SK-N-SH (cell line): ENCODE measurements around the gene PRR23A. TPM values are rescaled to one million over a fixed set of nuclear protein-coding genes. Genes with fewer than 3 reads are reported as not detected.

Source experiments
- CTCF ChIA-PET: fragments of 300-600, 350-600 bp; formaldehyde crosslinking; extraction: SDS; loops from one replicate; lab custom pipeline; 2021; lab: Yijun Ruan, JAX
- POLR2A ChIA-PET: fragments of 350-600 bp; sonication (Branson Sonifier 250); formaldehyde crosslinking; extraction: SDS; loops from one replicate; lab custom pipeline; 2020; ENCODE audit warnings: antibody characterized with exemption, inconsistent platforms; lab: Yijun Ruan, JAX
- DNase-seq: peaks from one replicate; pipeline ENCODE4 v3.0.0; 2012
- H2AFZ ChIP-seq: fragments of 200-600 bp; sonication (generic); 2 replicates; pipeline ENCODE4 v1.8.1; 2016; ENCODE audit warnings: antibody characterized with exemption, mild to moderate bottlenecking, low read depth
- H3F3A ChIP-seq: fragments of 200-600 bp; sonication (generic); replicated peaks from 2 replicates; pipeline ENCODE3; 2016; ENCODE audit warnings: antibody characterized with exemption, mild to moderate bottlenecking; ENCODE audit not compliant: insufficient read depth
- H3K27ac ChIP-seq, 2 experiments: fragments of 200-500 bp in 1 of 2; fragments of 200-600 bp in 1 of 2; sonication (Bioruptor generic) in 1 of 2; sonication (generic), shearing (Covaris generic) in 1 of 2; 2 replicates each; pipeline versions ENCODE4 v1.5.1 to v1.6.1; 2014 to 2016; ENCODE audit warnings: low read depth in 2 of 2, inconsistent platforms in 1 of 2, low read length in 1 of 2, mild to moderate bottlenecking in 1 of 2, mixed read lengths in 1 of 2
- H3K27me3 ChIP-seq: fragments of 200-600 bp; sonication (generic), shearing (Covaris generic); 2 replicates; pipeline ENCODE4 v1.6.1; 2016; ENCODE audit warnings: mixed run types; ENCODE audit not compliant: insufficient read depth
- H3K36me3 ChIP-seq, 2 experiments: fragments of 200-500 bp in 1 of 2; fragments of 200-600 bp in 1 of 2; sonication (Bioruptor generic) in 1 of 2; sonication (generic) in 1 of 2; replicated peaks in 1 of 2; 2 replicates each; pipeline versions ENCODE3 to v1.5.1; 2014 to 2016; ENCODE audit warnings: low read length in 1 of 2, mild to moderate bottlenecking in 1 of 2; ENCODE audit not compliant: insufficient read depth in 2 of 2, control insufficient read depth in 1 of 2
- H3K4me1 ChIP-seq, 2 experiments: fragments of 200-500 bp in 1 of 2; fragments of 200-600 bp in 1 of 2; sonication (Bioruptor generic) in 1 of 2; sonication (generic), shearing (Covaris generic) in 1 of 2; 2 replicates each; pipeline versions ENCODE4 v1.5.1 to v1.6.1; 2014 to 2016; ENCODE audit warnings: low read depth in 1 of 2, low read length in 1 of 2, mixed run types in 1 of 2; ENCODE audit not compliant: insufficient read depth in 2 of 2, control insufficient read depth in 1 of 2
- H3K4me2 ChIP-seq: fragments of 200-600 bp; sonication (generic), shearing (Covaris generic); 2 replicates; pipeline ENCODE4 v1.6.1; 2017; ENCODE audit warnings: mixed run types
- H3K4me3 ChIP-seq, 2 experiments: fragments of 200-500 bp in 1 of 2; fragments of 200-600 bp in 1 of 2; sonication (Bioruptor generic) in 1 of 2; sonication (generic), shearing (Covaris generic) in 1 of 2; 2 replicates each; pipeline versions ENCODE4 v1.5.1 to v1.8.1; 2014 to 2016; ENCODE audit warnings: low read depth in 2 of 2, inconsistent platforms in 1 of 2, low read length in 1 of 2, mild to moderate bottlenecking in 1 of 2, mixed read lengths in 1 of 2, moderate library complexity in 1 of 2
- H3K79me2 ChIP-seq: fragments of 200-600 bp; sonication (generic); 2 replicates; pipeline ENCODE4 v1.8.1; 2017; ENCODE audit warnings: mild to moderate bottlenecking; ENCODE audit not compliant: insufficient read depth
- H3K9ac ChIP-seq: fragments of 200-600 bp; sonication (generic); 2 replicates; pipeline ENCODE4 v1.6.1; 2017; ENCODE audit warnings: mixed run types
- H3K9me2 ChIP-seq: fragments of 200-600 bp; sonication (generic); 2 replicates; pipeline ENCODE4 v1.6.1; 2017; ENCODE audit warnings: mixed run types
- H3K9me3 ChIP-seq: fragments of 200-600 bp; sonication (generic); 2 replicates; pipeline ENCODE4 v1.6.1; 2017; ENCODE audit warnings: mixed run types, mild to moderate bottlenecking, moderate library complexity
- H4K20me1 ChIP-seq: fragments of 200-600 bp; sonication (generic); 2 replicates; pipeline ENCODE4 v1.6.1; 2017; ENCODE audit warnings: mild to moderate bottlenecking, mixed run types; ENCODE audit not compliant: insufficient read depth
- CHD2 ChIP-seq: fragments of 150-350 bp; IDR thresholded peaks from 2 replicates; pipeline ENCODE4 v1.6.1; 2018; ENCODE audit warnings: low read length; ENCODE audit not compliant: partially characterized antibody
- EZH2phosphoT487 ChIP-seq: fragments of 200-600 bp; sonication (generic); IDR thresholded peaks from 2 replicates; pipeline ENCODE4 v1.6.1; 2017; ENCODE audit warnings: low read depth, mixed run types, mild to moderate bottlenecking, antibody characterized with exemption, moderate library complexity, borderline replicate concordance
- FOXM1 ChIP-seq: IDR thresholded peaks from 2 replicates; pipeline ENCODE4 v1.4.0; 2012; ENCODE audit warnings: low read depth, mild to moderate bottlenecking
- RXRA ChIP-seq: IDR thresholded peaks from 2 replicates; pipeline ENCODE4 v1.4.0; 2012; ENCODE audit warnings: low read depth, mild to moderate bottlenecking, borderline replicate concordance
- WGBS: methylation state at CpG from one replicate; pipeline ENCODE4 v1.1.6; 2017; ENCODE audit warnings: low lambda C conversion rate; 5-methylcytosine and 5-hydroxymethylcytosine counted together
- polyA plus RNA-seq, 3 experiments: library from polyadenylated mRNA; depleted of rRNA; stranded (reverse); fragments of >200 nt; gene quantifications; 2 replicates each; pipeline ENCODE4 v1.2.3, GENCODE V29; 2012
- TF ChIP-seq, protein P1 (sequence below): fragments of 200-600 bp; sonication (generic); IDR thresholded peaks from 2 replicates; pipeline ENCODE4 v1.6.1; 2017; ENCODE audit warnings: antibody characterized with exemption, mild to moderate bottlenecking, moderate library complexity
- TF ChIP-seq, protein P2 (sequence below): fragments of 150-350 bp; IDR thresholded peaks from 2 replicates; pipeline ENCODE4 v1.6.1; 2017; ENCODE audit warnings: antibody characterized with exemption, low read length, low read depth, borderline replicate concordance

PRR23A gene
- polyA plus RNA-seq, 1 of the 3 experiments (the other 2 are of a cell fraction), result not detected

DNA sequence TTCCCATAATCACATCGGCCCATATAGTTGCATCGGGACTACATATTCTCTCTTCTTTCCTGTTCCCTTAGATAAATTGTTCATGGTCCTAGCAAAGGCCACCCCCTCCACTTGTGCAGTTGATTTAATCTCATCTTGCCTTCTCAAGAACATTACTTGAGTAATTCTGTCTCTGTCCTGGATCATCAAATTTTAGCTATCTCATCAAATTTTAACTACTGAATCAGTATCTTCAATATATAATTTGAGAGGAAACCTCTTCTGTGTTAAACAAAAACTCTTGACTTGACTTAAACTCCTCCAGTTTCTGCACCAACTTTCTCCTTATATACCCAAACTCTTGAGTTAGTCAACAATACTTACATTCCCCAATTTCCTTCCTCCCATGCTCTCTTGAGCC lies 18.9 kb upstream of the PRR23A start:
- ChIA-PET CTCF (no interaction called here), POLR2A (no interaction called here)
- no peaks in the 10 kb centered on the region for H3K9me2 ChIP-seq
- H3K79me2 ChIP-seq, result no peaks in the 10 kb centered on the region
- no peak overlapping the region for H3K27ac ChIP-seq
- no peak overlapping the region for H3K9ac ChIP-seq
- no peaks in the 10 kb centered on the region for H3K9me3 ChIP-seq
- DNase-seq, result no peak
- TF ChIP-seq FOXM1 (no peak), CHD2 (no peak), EZH2phosphoT487 (no peak)
- H3K4me1 ChIP-seq, result no peaks in the 10 kb centered on the region
- H4K20me1 ChIP-seq, result no peaks in the 10 kb centered on the region
- no peaks in the 10 kb centered on the region for H3K27me3 ChIP-seq
- WGBS, result 10% methylated on average over 2 of the region's 2 CpGs
- H3K4me3 ChIP-seq, result no peak overlapping the region
- H3K36me3 ChIP-seq, result no peaks in the 10 kb centered on the region
- H3K4me2 ChIP-seq, result no peak overlapping the region
- H3F3A ChIP-seq, result no peaks in the 10 kb centered on the region
- H2AFZ ChIP-seq, result no peak overlapping the region

DNA sequence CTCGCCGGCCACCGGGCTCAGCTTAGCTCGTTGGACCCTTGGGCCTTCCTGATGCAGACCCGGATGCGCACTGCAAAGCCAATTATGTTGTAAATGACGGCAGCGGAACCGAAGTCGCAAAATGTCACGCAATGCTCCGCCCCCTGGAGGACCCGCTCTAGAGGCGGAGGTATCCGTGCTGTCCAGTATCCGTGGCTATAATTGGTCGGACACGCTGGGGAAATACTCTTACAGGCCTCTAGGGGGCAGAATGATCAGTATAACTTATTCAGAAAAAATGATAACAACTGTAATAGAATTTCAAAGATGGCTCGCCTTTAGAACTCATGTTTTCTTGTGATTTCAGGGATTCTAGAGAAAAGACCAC lies 14.8 kb upstream of the PRR23A start, which contains the start of gene PRR23B:
Gene PRR23B, minus strand, starts transcription at position 59 of the 367 bp plus-strand sequence. CDS start 265 bp downstream, outside the sequence.
- peak; percentile 44 for DNase-seq
- no peak within 1 kb of the TSS for H3K27ac ChIP-seq
- CTCF ChIA-PET, result interaction anchor here (0.5 to 1.5 kb wide), 3 partner anchors 13 to 91 kb away, joined by 3 to 4 read pairs (median 3); no protein-coding TSS in a partner anchor
- H4K20me1 ChIP-seq, result no peaks in the 10 kb centered on the region
- H3K36me3 ChIP-seq, result no peaks in the 10 kb centered on the region
- no peak within 1 kb of the TSS for H2AFZ ChIP-seq
- POLR2A ChIA-PET, result no interaction called here
- no peaks in the 10 kb centered on the region for H3K9me2 ChIP-seq
- no peaks in the 10 kb centered on the region for H3F3A ChIP-seq
- no peaks in the 10 kb centered on the region for H3K4me1 ChIP-seq
- no peaks in the 10 kb centered on the region for H3K27me3 ChIP-seq
- H3K9ac ChIP-seq, result no peak within 1 kb of the TSS
- TF ChIP-seq RXRA, result no peak
- TF ChIP-seq, protein P1, sequence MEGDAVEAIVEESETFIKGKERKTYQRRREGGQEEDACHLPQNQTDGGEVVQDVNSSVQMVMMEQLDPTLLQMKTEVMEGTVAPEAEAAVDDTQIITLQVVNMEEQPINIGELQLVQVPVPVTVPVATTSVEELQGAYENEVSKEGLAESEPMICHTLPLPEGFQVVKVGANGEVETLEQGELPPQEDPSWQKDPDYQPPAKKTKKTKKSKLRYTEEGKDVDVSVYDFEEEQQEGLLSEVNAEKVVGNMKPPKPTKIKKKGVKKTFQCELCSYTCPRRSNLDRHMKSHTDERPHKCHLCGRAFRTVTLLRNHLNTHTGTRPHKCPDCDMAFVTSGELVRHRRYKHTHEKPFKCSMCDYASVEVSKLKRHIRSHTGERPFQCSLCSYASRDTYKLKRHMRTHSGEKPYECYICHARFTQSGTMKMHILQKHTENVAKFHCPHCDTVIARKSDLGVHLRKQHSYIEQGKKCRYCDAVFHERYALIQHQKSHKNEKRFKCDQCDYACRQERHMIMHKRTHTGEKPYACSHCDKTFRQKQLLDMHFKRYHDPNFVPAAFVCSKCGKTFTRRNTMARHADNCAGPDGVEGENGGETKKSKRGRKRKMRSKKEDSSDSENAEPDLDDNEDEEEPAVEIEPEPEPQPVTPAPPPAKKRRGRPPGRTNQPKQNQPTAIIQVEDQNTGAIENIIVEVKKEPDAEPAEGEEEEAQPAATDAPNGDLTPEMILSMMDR, result peak; percentile 46
- TF ChIP-seq, protein P2, sequence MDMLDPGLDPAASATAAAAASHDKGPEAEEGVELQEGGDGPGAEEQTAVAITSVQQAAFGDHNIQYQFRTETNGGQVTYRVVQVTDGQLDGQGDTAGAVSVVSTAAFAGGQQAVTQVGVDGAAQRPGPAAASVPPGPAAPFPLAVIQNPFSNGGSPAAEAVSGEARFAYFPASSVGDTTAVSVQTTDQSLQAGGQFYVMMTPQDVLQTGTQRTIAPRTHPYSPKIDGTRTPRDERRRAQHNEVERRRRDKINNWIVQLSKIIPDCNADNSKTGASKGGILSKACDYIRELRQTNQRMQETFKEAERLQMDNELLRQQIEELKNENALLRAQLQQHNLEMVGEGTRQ, result no peak
- H3K4me2 ChIP-seq, result no peak within 1 kb of the TSS
- no peak within 1 kb of the TSS for H3K4me3 ChIP-seq
- H3K79me2 ChIP-seq, result no peaks in the 10 kb centered on the region
- H3K9me3 ChIP-seq, result no peaks in the 10 kb centered on the region
- WGBS, result 55% methylated on average over 12 of the region's 19 CpGs
